Colonic mucosa (tissue), 4 donors: ENCODE data around the gene TRAF3IP3. TPM values are rescaled to one million over a fixed set of nuclear protein-coding genes. Genes with fewer than 3 reads are reported as not detected.

Experiments used
- DNase-seq: peaks from one replicate; pipeline ENCODE4 v3.0.0-alpha.2; 2020
- H3K27ac ChIP-seq: fragments of 200-600 bp; one replicate; pipeline ENCODE4 v1.8.0; 2021
- H3K27me3 ChIP-seq: fragments of 200-600 bp; one replicate; pipeline ENCODE4 v1.8.0; 2021
- H3K36me3 ChIP-seq: fragments of 200-600 bp; one replicate; pipeline ENCODE4 v1.8.0; 2021
- H3K4me1 ChIP-seq: fragments of 200-600 bp; one replicate; pipeline ENCODE4 v1.8.0; 2021; ENCODE audit warnings: mild to moderate bottlenecking
- H3K4me3 ChIP-seq: fragments of 200-600 bp; one replicate; pipeline ENCODE4 v1.8.0; 2021
- H3K9ac ChIP-seq, 2 donors: one replicate each; pipeline ENCODE4 v1.7.0; 2013; ENCODE audit warnings: control low read depth in 2 of 2, low read depth in 2 of 2, low read length in 2 of 2
- H3K9me3 ChIP-seq: fragments of 200-600 bp; one replicate; pipeline ENCODE4 v1.8.0; 2021
- CTCF ChIP-seq: fragments of 200-600 bp; IDR thresholded peaks from one replicate; pipeline ENCODE4 v1.8.0; 2022; ENCODE audit warnings: antibody characterized with exemption, mild to moderate bottlenecking
- intact Hi-C: fragments of 100-400 bp; cut with DNase I; formaldehyde crosslinking; loops from one replicate; pipeline ENCODE4 v1.14.1; 2022
- total RNA-seq, 2 donors: library from RNA; stranded (reverse); fragmentation: NEBNext Ultra II Directional in 1 of 2; extraction: Animal tissue kit (Norgen Biotek cat#: 25700) in 1 of 2; gene quantifications; one replicate each; pipeline ENCODE4 v1.2.1, GENCODE V29; 2021
- donor health status: healthy.
- donor health status: DM: no; HTN: no; CAD: no.
- donor health status: DM: no; HTN: no; CAD: no.

Gene TRAF3IP3
- total RNA-seq, 2 donors from 2014 or later, result 2.0 to 3.2 TPM

GRCh38 chr1:209772126-209772525 is 16.3 kb downstream of the TRAF3IP3 start:
- TF ChIP-seq CTCF, result no peak
- intact Hi-C loops, result no loop called here
- Histone ChIP-seq H3K9me3 (no peaks in the 10 kb centered on the region), H3K27ac (no peak overlapping the region), H3K4me3 (no peak overlapping the region), H3K4me1 (no peaks in the 10 kb centered on the region), H3K27me3 (no peaks in the 10 kb centered on the region), H3K9ac (no peak overlapping the region), H3K36me3 (no peaks in the 10 kb centered on the region)
- no peak for DNase-seq

- H3K4me3 ChIP-seq, result no peak overlapping the region
- no peaks in the 10 kb centered on the region for H3K4me1 ChIP-seq
- intact Hi-C loops, result no loop called here
- H3K36me3 ChIP-seq, result no peaks in the 10 kb centered on the region
- H3K9me3 ChIP-seq, result no peaks in the 10 kb centered on the region
- DNase-seq, result no peak
- H3K9ac ChIP-seq, result no peak overlapping the region
- no peak overlapping the region for H3K27ac ChIP-seq
- TF ChIP-seq CTCF, result no peak
- H3K27me3 ChIP-seq, result no peaks in the 10 kb centered on the region
Observed at GRCh38 chr1:209774592-209774991, 18.7 kb downstream of the TRAF3IP3 start.

GRCh38 chr1:209775678-209776077 is 19.8 kb downstream of the TRAF3IP3 start:
- Histone ChIP-seq H3K4me3 (no peak overlapping the region), H3K9ac (no peak overlapping the region), H3K27me3 (no peaks in the 10 kb centered on the region), H3K9me3 (no peaks in the 10 kb centered on the region), H3K36me3 (no peaks in the 10 kb centered on the region), H3K4me1 (no peaks in the 10 kb centered on the region), H3K27ac (no peak overlapping the region)
- no peak for TF ChIP-seq CTCF
- DNase-seq, result no peak
- intact Hi-C loops, result no loop called here

GRCh38 chr1:209777587-209777986 is 21.7 kb downstream of the TRAF3IP3 start:
- Histone ChIP-seq H3K4me3 (no peak overlapping the region), H3K36me3 (no peaks in the 10 kb centered on the region), H3K27ac (no peak overlapping the region), H3K4me1 (no peaks in the 10 kb centered on the region), H3K9ac (no peak overlapping the region), H3K27me3 (no peaks in the 10 kb centered on the region), H3K9me3 (no peaks in the 10 kb centered on the region)
- intact Hi-C loops, result no loop called here
- TF ChIP-seq CTCF, result no peak
- DNase-seq, result no peak

GRCh38 chr1:209778102-209778501 is 22.2 kb downstream of the TRAF3IP3 start:
- no peak for TF ChIP-seq CTCF
- H3K9me3 ChIP-seq, result no peaks in the 10 kb centered on the region

GRCh38 chr1:209780268-209780667 is 24.4 kb downstream of the TRAF3IP3 start:
- no peak for TF ChIP-seq CTCF
- Histone ChIP-seq H3K4me1 (no peaks in the 10 kb centered on the region), H3K9ac (no peak overlapping the region), H3K4me3 (no peak overlapping the region), H3K9me3 (no peaks in the 10 kb centered on the region), H3K27ac (no peak overlapping the region), H3K36me3 (no peaks in the 10 kb centered on the region), H3K27me3 (no peaks in the 10 kb centered on the region)
- no peak for DNase-seq
- intact Hi-C loops, result no loop called here

More at GRCh38 chr1:209778102-209778501, 22.2 kb downstream of the TRAF3IP3 start:
- intact Hi-C loops, result no loop called here
- Histone ChIP-seq H3K27ac (no peak overlapping the region), H3K4me3 (no peak overlapping the region), H3K9ac (no peak overlapping the region), H3K4me1 (no peaks in the 10 kb centered on the region), H3K36me3 (no peaks in the 10 kb centered on the region), H3K27me3 (no peaks in the 10 kb centered on the region)
- DNase-seq, result no peak
